ENCODE data around the gene ARSK. TPM values are rescaled to one million over a fixed set of nuclear protein-coding genes. Genes with fewer than 3 reads are reported as not detected.
A peak's percentile ranks its signal among the peaks of the same experiment; 100 is the strongest.

ARSK gene
- total and polyA plus RNA-seq, 2 of the 13 experiments (the other 11 are each of a cell fraction or from before 2014, with no cell fraction given), result 7.9 TPM

DNA sequence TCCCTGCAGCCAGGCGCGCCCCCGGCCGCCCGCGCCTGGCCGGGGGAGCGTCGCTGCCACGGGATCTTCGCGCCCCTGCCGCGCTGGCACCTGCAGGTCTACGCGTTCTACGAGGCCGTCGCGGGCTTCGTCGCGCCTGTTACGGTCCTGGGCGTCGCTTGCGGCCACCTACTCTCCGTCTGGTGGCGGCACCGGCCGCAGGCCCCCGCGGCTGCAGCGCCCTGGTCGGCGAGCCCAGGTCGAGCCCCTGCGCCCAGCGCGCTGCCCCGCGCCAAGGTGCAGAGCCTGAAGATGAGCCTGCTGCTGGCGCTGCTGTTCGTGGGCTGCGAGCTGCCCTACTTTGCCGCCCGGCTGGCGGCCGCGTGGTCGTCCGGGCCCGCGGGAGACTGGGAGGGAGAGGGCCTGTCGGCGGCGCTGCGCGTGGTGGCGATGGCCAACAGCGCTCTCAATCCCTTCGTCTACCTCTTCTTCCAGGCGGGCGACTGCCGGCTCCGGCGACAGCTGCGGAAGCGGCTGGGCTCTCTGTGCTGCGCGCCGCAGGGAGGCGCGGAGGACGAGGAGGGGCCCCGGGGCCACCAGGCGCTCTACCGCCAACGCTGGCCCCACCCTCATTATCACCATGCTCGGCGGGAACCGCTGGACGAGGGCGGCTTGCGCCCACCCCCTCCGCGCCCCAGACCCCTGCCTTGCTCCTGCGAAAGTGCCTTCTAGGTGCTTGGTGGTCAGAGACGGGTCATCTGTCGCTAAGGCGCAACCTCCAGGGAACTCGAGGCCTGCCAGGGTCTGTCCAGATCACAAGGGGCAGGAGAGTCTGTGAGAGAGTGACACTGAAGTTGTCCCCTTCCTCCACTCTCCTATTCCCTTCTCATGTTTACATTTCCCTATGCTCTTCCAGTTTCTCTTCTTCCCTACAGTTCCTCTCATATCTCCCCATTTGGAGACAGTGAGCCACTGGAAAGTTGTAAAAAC lies 66.3 kb downstream of the ARSK start (continued):
- TF ChIP-seq, protein P1, sequence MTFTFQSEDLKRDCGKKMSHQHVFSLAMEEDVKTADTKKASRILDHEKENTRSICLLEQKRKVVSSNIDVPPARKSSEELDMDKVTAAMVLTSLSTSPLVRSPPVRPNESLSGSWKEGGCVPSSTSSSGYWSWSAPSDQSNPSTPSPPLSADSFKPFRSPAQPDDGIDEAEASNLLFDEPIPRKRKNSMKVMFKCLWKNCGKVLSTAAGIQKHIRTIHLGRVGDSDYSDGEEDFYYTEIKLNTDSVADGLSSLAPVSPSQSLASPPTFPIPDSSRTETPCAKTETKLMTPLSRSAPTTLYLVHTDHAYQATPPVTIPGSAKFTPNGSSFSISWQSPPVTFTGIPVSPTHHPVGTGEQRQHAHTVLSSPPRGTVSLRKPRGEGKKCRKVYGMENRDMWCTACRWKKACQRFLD (CRISPR knock-in tag; IDR thresholded peaks at IDR 0.05; ENCODE audit: borderline replicate concordance), result peak; percentile 76; the same call in 1 of the 2 replicates
- TF ChIP-seq NFIC (IDR thresholded peaks at IDR 0.05; ENCODE audit: low read length), result no peak
- no peak for TF ChIP-seq PREB (CRISPR knock-in tag; IDR thresholded peaks at IDR 0.05)
- TF ChIP-seq, protein P2, sequence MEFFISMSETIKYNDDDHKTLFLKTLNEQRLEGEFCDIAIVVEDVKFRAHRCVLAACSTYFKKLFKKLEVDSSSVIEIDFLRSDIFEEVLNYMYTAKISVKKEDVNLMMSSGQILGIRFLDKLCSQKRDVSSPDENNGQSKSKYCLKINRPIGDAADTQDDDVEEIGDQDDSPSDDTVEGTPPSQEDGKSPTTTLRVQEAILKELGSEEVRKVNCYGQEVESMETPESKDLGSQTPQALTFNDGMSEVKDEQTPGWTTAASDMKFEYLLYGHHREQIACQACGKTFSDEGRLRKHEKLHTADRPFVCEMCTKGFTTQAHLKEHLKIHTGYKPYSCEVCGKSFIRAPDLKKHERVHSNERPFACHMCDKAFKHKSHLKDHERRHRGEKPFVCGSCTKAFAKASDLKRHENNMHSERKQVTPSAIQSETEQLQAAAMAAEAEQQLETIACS (CRISPR knock-in tag; IDR thresholded peaks at IDR 0.05), result peak; percentile 51
- TF ChIP-seq ZSCAN20 (CRISPR knock-in tag; IDR thresholded peaks at IDR 0.05; ENCODE audit: borderline replicate concordance), result peak; percentile 56; the same call in 1 of the 2 replicates
- no peak for TF ChIP-seq MIER2 (CRISPR knock-in tag; IDR thresholded peaks at IDR 0.05)
- TF ChIP-seq ZNF781 (CRISPR knock-in tag; IDR thresholded peaks at IDR 0.05; ENCODE audit: borderline replicate concordance, not compliant biosample characterization), result no peak
- no peak for TF ChIP-seq MIXL1 (CRISPR knock-in tag; IDR thresholded peaks at IDR 0.05)
- TF ChIP-seq ZEB1 (IDR thresholded peaks at IDR 0.05; ENCODE audit: insufficient replicate concordance, low read depth), result no peak
- no peak for TF ChIP-seq KDM1A (CRISPR knock-in tag; IDR thresholded peaks at IDR 0.05)
- no peak for TF ChIP-seq ATAD3A (CRISPR knock-in tag; IDR thresholded peaks at IDR 0.05)
- TF ChIP-seq ZNF329 (CRISPR knock-in tag; IDR thresholded peaks at IDR 0.05; ENCODE audit: low read depth), result no peak
- no peak for TF ChIP-seq ZNF253 (CRISPR knock-in tag; IDR thresholded peaks at IDR 0.05; ENCODE audit: borderline replicate concordance)
- no peak for TF ChIP-seq POLR2AphosphoS2 (IDR thresholded peaks at IDR 0.05; ENCODE audit: low read depth, low read length)
- no peak for TF ChIP-seq ZNF17 (CRISPR knock-in tag; IDR thresholded peaks at IDR 0.05)
- TF ChIP-seq NR1H2 (CRISPR knock-in tag; IDR thresholded peaks at IDR 0.05; ENCODE audit: borderline replicate concordance, low read depth), result no peak
- peak; percentile 88 for TF ChIP-seq HES4 (CRISPR knock-in tag; IDR thresholded peaks at IDR 0.05; ENCODE audit: borderline replicate concordance)
- TF ChIP-seq FOXA1 (IDR thresholded peaks at IDR 0.05), result no peak
- 0 out of 2 replicates have a peak, but pooled peaks have one; percentile 17 for TF ChIP-seq FOXA1 (CRISPR knock-in tag; IDR thresholded peaks at IDR 0.05)
- no peak for TF ChIP-seq PRPF4 (IDR thresholded peaks at IDR 0.05; ENCODE audit: low read depth, low read length, poor library complexity, severe bottlenecking)
- TF ChIP-seq, protein P3, sequence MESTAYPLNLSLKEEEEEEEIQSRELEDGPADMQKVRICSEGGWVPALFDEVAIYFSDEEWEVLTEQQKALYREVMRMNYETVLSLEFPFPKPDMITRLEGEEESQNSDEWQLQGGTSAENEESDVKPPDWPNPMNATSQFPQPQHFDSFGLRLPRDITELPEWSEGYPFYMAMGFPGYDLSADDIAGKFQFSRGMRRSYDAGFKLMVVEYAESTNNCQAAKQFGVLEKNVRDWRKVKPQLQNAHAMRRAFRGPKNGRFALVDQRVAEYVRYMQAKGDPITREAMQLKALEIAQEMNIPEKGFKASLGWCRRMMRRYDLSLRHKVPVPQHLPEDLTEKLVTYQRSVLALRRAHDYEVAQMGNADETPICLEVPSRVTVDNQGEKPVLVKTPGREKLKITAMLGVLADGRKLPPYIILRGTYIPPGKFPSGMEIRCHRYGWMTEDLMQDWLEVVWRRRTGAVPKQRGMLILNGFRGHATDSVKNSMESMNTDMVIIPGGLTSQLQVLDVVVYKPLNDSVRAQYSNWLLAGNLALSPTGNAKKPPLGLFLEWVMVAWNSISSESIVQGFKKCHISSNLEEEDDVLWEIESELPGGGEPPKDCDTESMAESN (CRISPR knock-in tag; conservative IDR thresholded peaks at IDR 0.05), result peak; percentile 56; the same call in 1 of the 2 replicates
- no peak for TF ChIP-seq ZFP62 (CRISPR knock-in tag; IDR thresholded peaks at IDR 0.05)
- peak; percentile 71; the same call in 1 of the 2 replicates for TF ChIP-seq TMF1 (CRISPR knock-in tag; IDR thresholded peaks at IDR 0.05; ENCODE audit: low read depth)

Data from HepG2 (cell line).